Measurements from ENCODE around the gene ZNF521.

Gene ZNF521

DNA sequence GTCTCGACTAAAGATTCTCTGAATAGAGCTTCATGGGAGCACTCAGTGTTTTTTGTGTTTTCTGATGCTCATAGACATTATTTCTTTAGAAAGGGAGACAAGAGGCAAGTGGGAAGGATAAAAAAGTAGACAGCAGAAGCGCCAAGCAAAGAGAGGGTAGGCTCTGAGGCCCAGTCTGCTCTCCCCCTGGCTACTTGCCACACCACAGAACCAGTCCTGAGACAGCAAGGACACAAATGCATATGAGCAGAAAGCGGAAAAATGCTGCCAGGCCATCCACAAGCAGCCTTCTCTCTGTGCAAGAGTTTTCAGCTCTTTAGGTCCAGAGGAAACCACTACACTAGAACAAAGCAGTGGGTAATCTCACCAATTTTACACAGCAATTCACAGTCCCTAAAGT, 285.4 kb downstream of the ZNF521 start:
- no peaks in the 10 kb centered on the region for H3K79me2 ChIP-seq (ENCODE audit: control insufficient read depth, insufficient read depth, low read length, poor library complexity)
- no peak overlapping the region for H3K4ac ChIP-seq (ENCODE audit: low read depth, low read length)
- no CpG with 5 or more reads among the region's 3 CpGs for WGBS (ENCODE audit: extremely low coverage, insufficient coverage, insufficient read length)
- no peak overlapping the region for H3K18ac ChIP-seq (ENCODE audit: low read length)
- no peak overlapping the region for H2BK120ac ChIP-seq (ENCODE audit: insufficient read depth, low read length, poor library complexity)
- H4K8ac ChIP-seq (ENCODE audit: low read depth, low read length): no peak overlapping the region
- H3K27me3 ChIP-seq (ENCODE audit: insufficient read depth, low read length): no peaks in the 10 kb centered on the region
- H3K27ac ChIP-seq (ENCODE audit: low read depth, low read length): no peak overlapping the region
- no peak for DNase-seq
- H2BK12ac ChIP-seq (ENCODE audit: low read length): no peak overlapping the region
- no peak overlapping the region for H3K14ac ChIP-seq (ENCODE audit: low read length)
- H3K79me1 ChIP-seq (ENCODE audit: low read length): no peaks in the 10 kb centered on the region
- no peaks in the 10 kb centered on the region for H3K4me1 ChIP-seq (ENCODE audit: control insufficient read depth in 1 of 2, insufficient read depth in 2 of 2, low read length in 2 of 2)
- H4K12ac ChIP-seq (ENCODE audit: low read depth, low read length): no peak overlapping the region
- no peak overlapping the region for H4K91ac ChIP-seq (ENCODE audit: low read depth, low read length)
- no peak overlapping the region for H3K9ac ChIP-seq (ENCODE audit: low read length)
- H2AFZ ChIP-seq (ENCODE audit: insufficient read depth, low read length, poor library complexity): no peak overlapping the region
- H3K4me2 ChIP-seq (ENCODE audit: low read length): no peak overlapping the region
- H2BK5ac ChIP-seq (ENCODE audit: low read depth, low read length, poor library complexity): no peak overlapping the region
- no peaks in the 10 kb centered on the region for H3K9me3 ChIP-seq (ENCODE audit: insufficient read depth, low read depth, low read length)
- H3K4me3 ChIP-seq (ENCODE audit: low read depth, low read length): no peak overlapping the region
- peaks cover 4 to 15% of the 10 kb centered on the region in 2 experiments for H3K36me3 ChIP-seq (ENCODE audit: control insufficient read depth in 1 of 2, insufficient read depth in 2 of 2, low read length in 2 of 2)
- no peak overlapping the region for H3K23ac ChIP-seq (ENCODE audit: low read length)
- no peak overlapping the region for H2AK5ac ChIP-seq (ENCODE audit: low read length)

DNA sequence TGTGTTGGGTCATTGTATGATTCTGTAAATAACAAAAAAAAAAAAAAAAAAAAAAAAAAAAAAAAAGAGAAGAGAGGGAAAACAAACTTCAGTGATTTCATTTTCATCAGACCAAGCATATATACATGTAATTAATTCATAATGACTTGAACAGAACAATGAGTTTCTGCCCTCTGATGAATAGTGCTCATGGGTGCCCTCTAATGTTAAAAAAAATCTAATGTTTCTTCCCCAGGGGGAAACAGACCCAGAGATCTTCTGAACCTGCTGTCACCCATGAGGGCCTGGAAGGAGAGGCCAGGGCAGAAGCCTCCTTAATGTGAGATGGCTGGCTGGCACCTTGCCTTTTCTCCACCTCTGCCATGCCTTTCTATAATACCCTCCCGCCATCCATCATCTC, 289.2 kb downstream of the ZNF521 start:
- H2AK5ac ChIP-seq (ENCODE audit: low read length): no peak overlapping the region
- no CpG with 5 or more reads among the region's 1 CpG for WGBS (ENCODE audit: extremely low coverage, insufficient coverage, insufficient read length)
- no peaks in the 10 kb centered on the region for H3K9me3 ChIP-seq (ENCODE audit: insufficient read depth, low read depth, low read length)
- no peak overlapping the region for H4K12ac ChIP-seq (ENCODE audit: low read depth, low read length)
- no peaks in the 10 kb centered on the region for H3K27me3 ChIP-seq (ENCODE audit: insufficient read depth, low read length)
- H3K23ac ChIP-seq (ENCODE audit: low read length): no peak overlapping the region
- no peak overlapping the region for H2BK5ac ChIP-seq (ENCODE audit: low read depth, low read length, poor library complexity)
- H3K27ac ChIP-seq (ENCODE audit: low read depth, low read length): no peak overlapping the region
- no peak overlapping the region for H3K18ac ChIP-seq (ENCODE audit: low read length)
- H2AFZ ChIP-seq (ENCODE audit: insufficient read depth, low read length, poor library complexity): no peak overlapping the region
- no peak overlapping the region for H2BK120ac ChIP-seq (ENCODE audit: insufficient read depth, low read length, poor library complexity)
- no peak overlapping the region for H3K4me2 ChIP-seq (ENCODE audit: low read length)
- peaks cover 5 to 23% of the 10 kb centered on the region in 2 experiments for H3K36me3 ChIP-seq (ENCODE audit: control insufficient read depth in 1 of 2, insufficient read depth in 2 of 2, low read length in 2 of 2)
- no peak overlapping the region for H4K8ac ChIP-seq (ENCODE audit: low read depth, low read length)
- H2BK12ac ChIP-seq (ENCODE audit: low read length): no peak overlapping the region
- DNase-seq: no peak
- no peak overlapping the region for H3K14ac ChIP-seq (ENCODE audit: low read length)
- H3K9ac ChIP-seq (ENCODE audit: low read length): no peak overlapping the region
- H4K91ac ChIP-seq (ENCODE audit: low read depth, low read length): no peak overlapping the region
- no peaks in the 10 kb centered on the region for H3K4me1 ChIP-seq (ENCODE audit: control insufficient read depth in 1 of 2, insufficient read depth in 2 of 2, low read length in 2 of 2)
- H3K4me3 ChIP-seq (ENCODE audit: low read depth, low read length): no peak overlapping the region
- no peaks in the 10 kb centered on the region for H3K79me2 ChIP-seq (ENCODE audit: control insufficient read depth, insufficient read depth, low read length, poor library complexity)
- H3K79me1 ChIP-seq (ENCODE audit: low read length): no peaks in the 10 kb centered on the region
- H3K4ac ChIP-seq (ENCODE audit: low read depth, low read length): no peak overlapping the region

DNA sequence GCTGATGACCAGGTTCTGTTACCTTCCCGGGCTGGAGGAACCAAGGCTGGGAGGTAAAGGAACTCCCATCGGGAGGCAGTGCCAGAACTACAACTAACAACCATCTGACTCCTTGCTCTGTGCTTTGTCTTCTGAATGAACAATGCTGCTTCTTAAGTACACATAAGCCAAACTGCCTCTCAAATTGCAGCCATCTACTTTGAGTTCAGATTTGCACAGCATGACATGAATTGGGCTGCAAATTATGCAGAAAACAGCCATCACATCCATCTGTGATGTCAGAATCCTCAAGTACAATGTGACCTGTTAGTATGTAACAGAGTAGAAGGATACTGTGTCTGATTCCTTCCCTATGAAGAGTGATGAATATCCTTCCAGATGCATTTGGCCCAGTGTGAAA, 290.6 kb downstream of the ZNF521 start:
- no peaks in the 10 kb centered on the region for H3K9me3 ChIP-seq (ENCODE audit: insufficient read depth, low read depth, low read length)
- no peak overlapping the region for H3K9ac ChIP-seq (ENCODE audit: low read length)
- no peak overlapping the region for H3K4me2 ChIP-seq (ENCODE audit: low read length)
- H2BK5ac ChIP-seq (ENCODE audit: low read depth, low read length, poor library complexity): no peak overlapping the region
- no peak overlapping the region for H3K27ac ChIP-seq (ENCODE audit: low read depth, low read length)
- H3K36me3 ChIP-seq (ENCODE audit: control insufficient read depth in 1 of 2, insufficient read depth in 2 of 2, low read length in 2 of 2): peaks cover 5 to 20% of the 10 kb centered on the region in 2 experiments
- no peak overlapping the region for H2BK12ac ChIP-seq (ENCODE audit: low read length)
- H3K23ac ChIP-seq (ENCODE audit: low read length): no peak overlapping the region
- no peak overlapping the region for H3K18ac ChIP-seq (ENCODE audit: low read length)
- H3K79me1 ChIP-seq (ENCODE audit: low read length): no peaks in the 10 kb centered on the region
- H4K12ac ChIP-seq (ENCODE audit: low read depth, low read length): no peak overlapping the region
- no peak overlapping the region for H2AK5ac ChIP-seq (ENCODE audit: low read length)
- WGBS (ENCODE audit: extremely low coverage, insufficient coverage, insufficient read length): no CpG with 5 or more reads among the region's 2 CpGs
- H3K14ac ChIP-seq (ENCODE audit: low read length): no peak overlapping the region
- H3K4me1 ChIP-seq (ENCODE audit: control insufficient read depth in 1 of 2, insufficient read depth in 2 of 2, low read length in 2 of 2): no peaks in the 10 kb centered on the region
- H2AFZ ChIP-seq (ENCODE audit: insufficient read depth, low read length, poor library complexity): no peak overlapping the region
- H3K4ac ChIP-seq (ENCODE audit: low read depth, low read length): no peak overlapping the region
- no peaks in the 10 kb centered on the region for H3K79me2 ChIP-seq (ENCODE audit: control insufficient read depth, insufficient read depth, low read length, poor library complexity)
- no peak for DNase-seq
- H4K91ac ChIP-seq (ENCODE audit: low read depth, low read length): no peak overlapping the region
- H2BK120ac ChIP-seq (ENCODE audit: insufficient read depth, low read length, poor library complexity): no peak overlapping the region
- H4K8ac ChIP-seq (ENCODE audit: low read depth, low read length): no peak overlapping the region
- no peaks in the 10 kb centered on the region for H3K27me3 ChIP-seq (ENCODE audit: insufficient read depth, low read length)
- H3K4me3 ChIP-seq (ENCODE audit: low read depth, low read length): no peak overlapping the region

DNA sequence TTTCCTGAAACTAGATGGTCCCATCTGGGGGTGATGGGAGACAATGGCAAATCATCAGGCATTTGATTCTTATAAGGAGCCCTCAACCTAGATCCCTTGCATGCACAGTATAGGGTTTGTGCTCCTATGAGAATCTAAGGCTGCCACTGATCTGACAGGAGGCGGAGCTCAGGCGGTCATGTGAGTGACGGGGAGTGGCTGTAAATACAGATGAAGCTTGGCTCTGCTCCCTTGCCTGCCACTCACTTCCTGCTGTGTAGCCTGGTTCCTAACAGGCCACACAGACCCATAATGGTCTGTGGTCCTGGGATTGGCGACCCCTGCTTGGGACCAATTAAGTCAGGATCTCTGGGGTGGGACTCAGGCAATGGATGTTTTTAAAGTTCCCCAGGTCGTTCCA, 293.4 kb downstream of the ZNF521 start:
- Histone ChIP-seq H3K79me1 (ENCODE audit: low read length) (no peaks in the 10 kb centered on the region), H3K79me2 (ENCODE audit: control insufficient read depth, insufficient read depth, low read length, poor library complexity) (no peaks in the 10 kb centered on the region), H3K27me3 (ENCODE audit: insufficient read depth, low read length) (no peaks in the 10 kb centered on the region), H3K9ac (ENCODE audit: low read length) (no peak overlapping the region), H2AFZ (ENCODE audit: insufficient read depth, low read length, poor library complexity) (no peak overlapping the region), H2BK120ac (ENCODE audit: insufficient read depth, low read length, poor library complexity) (no peak overlapping the region), H3K27ac (ENCODE audit: low read depth, low read length) (no peak overlapping the region), H2AK5ac (ENCODE audit: low read length) (no peak overlapping the region), H3K14ac (ENCODE audit: low read length) (no peak overlapping the region), H3K4me3 (ENCODE audit: low read depth, low read length) (no peak overlapping the region), H4K12ac (ENCODE audit: low read depth, low read length) (no peak overlapping the region), H2BK5ac (ENCODE audit: low read depth, low read length, poor library complexity) (no peak overlapping the region), H3K4me1 (ENCODE audit: control insufficient read depth in 1 of 2, insufficient read depth in 2 of 2, low read length in 2 of 2) (no peaks in the 10 kb centered on the region), H4K91ac (ENCODE audit: low read depth, low read length) (no peak overlapping the region), H4K8ac (ENCODE audit: low read depth, low read length) (no peak overlapping the region), H3K4ac (ENCODE audit: low read depth, low read length) (no peak overlapping the region), H3K4me2 (ENCODE audit: low read length) (no peak overlapping the region), H3K36me3 (ENCODE audit: control insufficient read depth in 1 of 2, insufficient read depth in 2 of 2, low read length in 2 of 2) (peaks cover 2 to 11% of the 10 kb centered on the region in 2 experiments), H2BK12ac (ENCODE audit: low read length) (no peak overlapping the region), H3K18ac (ENCODE audit: low read length) (no peak overlapping the region), H3K9me3 (ENCODE audit: insufficient read depth, low read depth, low read length) (no peaks in the 10 kb centered on the region), H3K23ac (ENCODE audit: low read length) (no peak overlapping the region)
- DNase-seq: no peak
- no CpG with 5 or more reads among the region's 5 CpGs for WGBS (ENCODE audit: extremely low coverage, insufficient coverage, insufficient read length)
